ENCODE data around the gene IRGC.

IRGC gene

GRCh38 chr19:43754503-43755255 is 38.8 kb downstream of the IRGC start, which contains the start of gene SMG9:
TSS of gene SMG9 (minus strand) at chr19:43754962. CDS start at chr19:43750741, 4,221 bp downstream.
- Histone ChIP-seq H3K4me1 (ENCODE audit: insufficient read depth, poor library complexity, severe bottlenecking) (peaks cover 52% of the 10 kb centered on the region), H3K27me3 (ENCODE audit: insufficient read depth, poor library complexity, severe bottlenecking) (no peaks in the 10 kb centered on the region), H3K36me3 (ENCODE audit: low read depth) (peaks cover 37% of the 10 kb centered on the region), H3K4me3 (ENCODE audit: severe bottlenecking) (peak within 1 kb of the TSS; percentile 58), H3K27ac (ENCODE audit: poor library complexity, severe bottlenecking) (peak within 1 kb of the TSS; percentile 97), H3K9me3 (ENCODE audit: severe bottlenecking) (no peaks in the 10 kb centered on the region)
- DNase-seq (ENCODE audit: low spot score): peak; percentile 96
- no peak for TF ChIP-seq CTCF (IDR thresholded peaks at IDR 0.05; ENCODE audit: poor library complexity, severe bottlenecking)
- ATAC-seq (ENCODE audit: low read depth): peak; percentile 66

- TF ChIP-seq CTCF (IDR thresholded peaks at IDR 0.05; ENCODE audit: poor library complexity, severe bottlenecking): no peak
- Histone ChIP-seq H3K4me1 (ENCODE audit: insufficient read depth, poor library complexity, severe bottlenecking) (peaks cover 58% of the 10 kb centered on the region), H3K27me3 (ENCODE audit: insufficient read depth, poor library complexity, severe bottlenecking) (no peaks in the 10 kb centered on the region), H3K27ac (ENCODE audit: poor library complexity, severe bottlenecking) (peak overlapping the region; percentile 97), H3K9me3 (ENCODE audit: severe bottlenecking) (no peaks in the 10 kb centered on the region), H3K4me3 (ENCODE audit: severe bottlenecking) (peak overlapping the region; percentile 58), H3K36me3 (ENCODE audit: low read depth) (peaks cover 30% of the 10 kb centered on the region)
- DNase-seq (ENCODE audit: low spot score): no peak
- ATAC-seq (ENCODE audit: low read depth): no peak
Measured at GRCh38 chr19:43755256-43755801, 39.5 kb downstream of the IRGC start.

DNA sequence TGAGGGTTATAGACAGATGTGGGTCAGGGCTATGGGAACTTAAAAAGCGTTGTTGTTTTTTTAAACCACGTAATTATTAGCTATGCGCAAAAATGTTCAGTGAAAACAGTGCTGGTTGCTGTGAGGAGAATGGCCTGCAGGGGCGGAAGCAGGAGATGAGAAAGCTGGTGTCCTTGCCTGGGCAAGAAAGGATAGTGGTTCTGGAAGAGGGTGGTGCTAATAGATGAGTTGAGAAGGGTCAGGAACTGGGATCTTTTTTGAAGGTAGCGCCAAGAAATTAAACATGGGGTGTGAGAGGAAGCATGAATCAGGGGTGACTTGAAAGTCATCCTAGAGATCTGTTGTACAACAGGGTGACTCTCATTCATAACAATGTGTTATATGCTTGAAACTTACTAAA is 43.6 kb downstream of the IRGC start:
- H3K27me3 ChIP-seq (ENCODE audit: insufficient read depth, poor library complexity, severe bottlenecking): no peaks in the 10 kb centered on the region
- DNase-seq (ENCODE audit: low spot score): peak; percentile 83
- peaks cover 9% of the 10 kb centered on the region for H3K36me3 ChIP-seq (ENCODE audit: low read depth)
- H3K4me3 ChIP-seq (ENCODE audit: severe bottlenecking): no peak overlapping the region
- H3K27ac ChIP-seq (ENCODE audit: poor library complexity, severe bottlenecking): peak overlapping the region; percentile 97
- H3K4me1 ChIP-seq (ENCODE audit: insufficient read depth, poor library complexity, severe bottlenecking): peaks cover 62% of the 10 kb centered on the region
- H3K9me3 ChIP-seq (ENCODE audit: severe bottlenecking): no peaks in the 10 kb centered on the region
- peak; percentile 76 for ATAC-seq (ENCODE audit: low read depth)
- TF ChIP-seq CTCF (IDR thresholded peaks at IDR 0.05; ENCODE audit: poor library complexity, severe bottlenecking): peak; percentile 57

DNA sequence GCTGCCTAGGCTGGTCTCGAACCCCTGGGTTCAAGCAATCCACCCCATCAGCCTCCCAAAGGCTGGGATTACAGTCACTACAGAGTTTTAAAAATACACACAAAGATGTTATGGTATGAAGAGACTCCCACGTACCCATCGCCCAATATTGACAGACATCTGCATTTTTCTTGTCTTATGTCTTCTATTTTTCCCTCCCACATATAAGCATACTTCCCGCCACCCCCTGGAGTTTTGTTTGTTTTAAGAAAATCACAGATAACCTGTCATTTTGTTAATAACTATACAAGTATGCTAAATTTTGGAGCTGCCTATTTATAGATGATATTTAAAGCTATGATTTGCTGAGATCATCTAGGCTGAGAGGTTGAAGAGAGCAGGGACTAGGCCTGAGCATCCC is 45.1 kb downstream of the IRGC start:
- DNase-seq (ENCODE audit: low spot score): no peak
- Histone ChIP-seq H3K27ac (ENCODE audit: poor library complexity, severe bottlenecking) (no peak overlapping the region), H3K4me3 (ENCODE audit: severe bottlenecking) (no peak overlapping the region), H3K9me3 (ENCODE audit: severe bottlenecking) (no peaks in the 10 kb centered on the region), H3K4me1 (ENCODE audit: insufficient read depth, poor library complexity, severe bottlenecking) (peaks cover 66% of the 10 kb centered on the region), H3K36me3 (ENCODE audit: low read depth) (peaks cover 11% of the 10 kb centered on the region), H3K27me3 (ENCODE audit: insufficient read depth, poor library complexity, severe bottlenecking) (no peaks in the 10 kb centered on the region)
- no peak for TF ChIP-seq CTCF (IDR thresholded peaks at IDR 0.05; ENCODE audit: poor library complexity, severe bottlenecking)
- no peak for ATAC-seq (ENCODE audit: low read depth)

DNA sequence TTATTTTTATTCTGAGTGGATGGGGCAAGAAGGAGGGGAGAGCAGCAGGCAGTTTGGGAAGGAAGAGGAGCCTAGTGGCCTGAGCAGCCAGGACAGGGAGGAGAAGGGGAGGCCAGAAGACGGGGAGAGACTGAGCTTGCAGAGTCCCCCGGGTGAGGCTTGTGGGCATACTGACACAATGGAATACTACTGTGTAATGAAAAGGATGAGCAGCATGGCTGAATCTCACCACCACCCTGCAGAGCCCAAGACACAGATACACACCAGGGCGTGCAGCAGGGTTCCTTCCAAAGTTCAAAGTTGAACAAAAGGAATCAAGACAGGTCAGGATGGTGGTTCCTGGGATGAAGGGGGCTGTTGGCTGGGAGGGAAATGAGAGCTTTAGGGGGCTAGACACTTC is 46.9 kb downstream of the IRGC start:
- ATAC-seq (ENCODE audit: low read depth): no peak
- no peaks in the 10 kb centered on the region for H3K9me3 ChIP-seq (ENCODE audit: severe bottlenecking)
- H3K4me1 ChIP-seq (ENCODE audit: insufficient read depth, poor library complexity, severe bottlenecking): peaks cover 47% of the 10 kb centered on the region
- no peaks in the 10 kb centered on the region for H3K27me3 ChIP-seq (ENCODE audit: insufficient read depth, poor library complexity, severe bottlenecking)
- TF ChIP-seq CTCF (IDR thresholded peaks at IDR 0.05; ENCODE audit: poor library complexity, severe bottlenecking): no peak
- H3K27ac ChIP-seq (ENCODE audit: poor library complexity, severe bottlenecking): peak overlapping the region; percentile 91
- DNase-seq (ENCODE audit: low spot score): no peak
- peaks cover 24% of the 10 kb centered on the region for H3K36me3 ChIP-seq (ENCODE audit: low read depth)
- H3K4me3 ChIP-seq (ENCODE audit: severe bottlenecking): no peak overlapping the region
